Cerebellar nuclear complex (tissue), 1 donor: ENCODE results near the gene RNU6-9.
A peak's percentile ranks its signal among the peaks of the same experiment; 100 is the strongest.
"Not testable (repeated sequence)": the region's sequence is repeated elsewhere in the genome, so short reads cannot be mapped to it uniquely, and the experiment has no call there.

ENCODE experiments used
- DNase-seq, 2 experiments: peaks; one replicate each; lab custom pipeline; 2025; lab: John Stamatoyannopoulos, UW

RNU6-9 gene

GRCh38 chr19:892894-893689 lies at the start of gene RNU6-9, which contains the start of gene MED16:
Gene RNU6-9 (plus strand): TSS chr19:893484.
Gene MED16 (minus strand): TSS chr19:893187. CDS start chr19:891131, 2,056 bp downstream.
- peak; percentile 75 to 77 for DNase-seq

- no peak for DNase-seq
These were observed 49.3 kb upstream of the RNU6-9 start for GRCh38 chr19:843836-844545.

- DNase-seq, result no peak
These were observed 48.7 kb upstream of the RNU6-9 start for GRCh38 chr19:844546-844971.

- DNase-seq, result no peak
These were observed 47.4 kb upstream of the RNU6-9 start for GRCh38 chr19:845707-846521.

- no peak for DNase-seq
These were observed 44.8 kb upstream of the RNU6-9 start for GRCh38 chr19:848386-848921.

- not testable (repeated sequence) for DNase-seq
These were observed 44.1 kb upstream of the RNU6-9 start for GRCh38 chr19:849195-849594.

- DNase-seq, result no peak
These were observed 42.9 kb upstream of the RNU6-9 start for GRCh38 chr19:850221-850978.

GRCh38 chr19:850979-851335 lies 42.3 kb upstream of the RNU6-9 start:
- DNase-seq, result no peak

GRCh38 chr19:852136-853013 lies 40.9 kb upstream of the RNU6-9 start, which contains the start of gene ELANE:
Gene ELANE (plus strand): TSS chr19:852303. CDS start chr19:852329, 26 bp downstream.
- DNase-seq, result no peak

- DNase-seq, result no peak
These were observed 40.2 kb upstream of the RNU6-9 start for GRCh38 chr19:853014-853585.

- DNase-seq, result not testable (repeated sequence)
These were observed 39.6 kb upstream of the RNU6-9 start for GRCh38 chr19:853614-854220.

- no peak for DNase-seq
These were observed 38.7 kb upstream of the RNU6-9 start for GRCh38 chr19:854549-854948.

- DNase-seq, result no peak
These were observed 38.1 kb upstream of the RNU6-9 start for GRCh38 chr19:855142-855541.

GRCh38 chr19:855566-856120 lies 37.6 kb upstream of the RNU6-9 start:
- no peak for DNase-seq

- DNase-seq, result no peak
These were observed 35.0 kb upstream of the RNU6-9 start for GRCh38 chr19:858284-858683.

- DNase-seq, result no peak
These were observed 34.1 kb upstream of the RNU6-9 start, which contains the start of gene CFD for GRCh38 chr19:858868-859843. Gene CFD (plus strand): TSS chr19:859664. CDS start chr19:859690, 26 bp downstream.

GRCh38 chr19:861141-861755 lies 32.0 kb upstream of the RNU6-9 start:
- no peak for DNase-seq
